Heart left ventricle (tissue), 16 donors: Measurements from ENCODE around the gene TSSC4. TPM values are rescaled to one million over a fixed set of nuclear protein-coding genes. Genes with fewer than 3 reads are reported as not detected.

Experiments used
- ATAC-seq, 4 donors: fragments of 200-7000 bp; cut with Tn5 transposase; one replicate each; pipeline ENCODE4 v1.9.1; 2020 to 2022; ENCODE audit warnings: moderate library complexity in 4 of 4, mild to moderate bottlenecking in 3 of 4, moderate number of reproducible peaks in 1 of 4
- DNase-seq, 5 donors: peaks; one replicate each; pipeline ENCODE4 v3.0.0-alpha.2; 2020
- H3K27ac ChIP-seq, 12 donors: fragments of 200-600 bp; sonication (generic) in 4 of 12; one replicate each; pipeline versions ENCODE4 v1.5.0 to v1.8.0; 2016 to 2022; ENCODE audit warnings: mild to moderate bottlenecking in 2 of 12
- H3K27me3 ChIP-seq, 9 donors: fragments of 200-600 bp; sonication (generic) in 2 of 9; one replicate each; pipeline versions ENCODE4 v1.5.1 to v1.8.0; 2016 to 2022; ENCODE audit warnings: mild to moderate bottlenecking in 3 of 9
- H3K36me3 ChIP-seq, 9 donors: fragments of 200-600 bp; sonication (generic) in 2 of 9; one replicate each; pipeline versions ENCODE4 v1.5.0 to v1.8.0; 2018 to 2022; ENCODE audit warnings: mild to moderate bottlenecking in 2 of 9
- H3K4me1 ChIP-seq, 12 donors: fragments of 200-600 bp; sonication (generic) in 4 of 12; one replicate each; pipeline versions ENCODE4 v1.5.0 to v1.8.0; 2016 to 2022; ENCODE audit warnings: mild to moderate bottlenecking in 3 of 12
- H3K4me3 ChIP-seq, 12 donors: fragments of 200-600 bp; sonication (generic) in 4 of 12; one replicate each; pipeline versions ENCODE4 v1.5.0 to v1.8.0; 2017 to 2022; ENCODE audit warnings: mild to moderate bottlenecking in 9 of 12, moderate library complexity in 4 of 12
- H3K9me3 ChIP-seq, 12 donors: fragments of 200-600 bp; sonication (generic) in 4 of 12; one replicate each; pipeline versions ENCODE4 v1.5.0 to v1.8.0; 2016 to 2022; ENCODE audit warnings: mild to moderate bottlenecking in 1 of 12
- POLR2A ChIP-seq, 2 donors: fragments of 450-650 bp; IDR thresholded peaks; one replicate each; pipeline ENCODE4 v1.6.1; 2017; ENCODE audit warnings: antibody characterized with exemption in 2 of 2, mild to moderate bottlenecking in 2 of 2, moderate library complexity in 2 of 2
- WGBS, 4 donors: extraction: QIAGEN DNeasy Blood & Tissue Kit in 2 of 4; methylation state at CpG; one replicate each; pipeline versions ENCODE4 v1.1.5 to v1.1.7; 2013 to 2018; 5-methylcytosine and 5-hydroxymethylcytosine counted together
- intact Hi-C, 10 donors: fragments of 100-400 bp; cut with DNase I; formaldehyde crosslinking; loops; one replicate each; pipeline versions ENCODE4 v1.11.1 to v1.14.2; 2022
- long read RNA-seq, 3 donors: library from polyadenylated mRNA; unstranded; transcript quantifications; one replicate each; pipeline ENCODE4 v2.0.0, GENCODE V29; 2020 to 2021
- polyA plus RNA-seq, 2 donors: library from polyadenylated mRNA; stranded (reverse); fragments of 200-250 nt; gene quantifications; one replicate each; pipeline ENCODE4 v1.2.3, GENCODE V29; 2013
- total RNA-seq, 9 donors: library from RNA; depleted of rRNA in 2 of 9; stranded (reverse); fragments of >200 nt in 2 of 9; fragmentation: NEBNext Ultra II Directional in 3 of 9; extraction: Animal tissue kit (Norgen Biotek cat#: 25700) in 3 of 9; gene quantifications; one replicate each; pipeline versions ENCODE4 v1.1.0 to v1.2.4, GENCODE V29; 2016 to 2023
- TF ChIP-seq, protein P1 (sequence below), 12 donors: fragments of 200-600 bp; sonication (generic) in 4 of 12; IDR thresholded peaks; one replicate each; pipeline versions ENCODE4 v1.5.0 to v1.8.0; 2018 to 2022; ENCODE audit warnings: antibody characterized with exemption in 12 of 12, mild to moderate bottlenecking in 5 of 12
- donor health status: ischemic (EF 13 %, LVEDD 7.1; RV severe dilation, severe dysfunction).
- donor health status: healthy with polysubstance abuse.
- donor health status: DM: no; HTN: yes; CAD: no.
- donor health status: DM: no; HTN: no; CAD: no.
- donor health status: ischemic (EF 25% LVEDD 6.9; RV normal size, moderate dysfunction).
- donor health status: ischemic (EF 25% LVEDD 5.7; RV mildly dilated, moderate dysfunction).
- donor health status: healthy.
- donor health status: DM: yes; HTN: yes; CAD: no.
- donor health status: ischemic (EF 35%, LVEDD 5.7; RV mildly dilated, moderate dysfunction).
- donor health status: nonischemic (EF 11% LVEDD 7.7; RV severe dilation, severe dysfunction).
- donor health status: DM: yes; HTN: yes; CAD: no.
- donor health status: PGD.
- donor health status: ischemic (EF 29% LVEDD 5.4; RV normal size, mild dysfunction).
- donor health status: nonischemic (EF 23%, LVEDD 6.1; RV moderate dilation, normal function).

Gene TSSC4
- total RNA-seq, result 10 to 100 TPM; 23.4 to 45.2 (median 37.2) TPM
- 10 to 100 TPM; 34.6 to 75.9 TPM for polyA plus RNA-seq
- long read RNA-seq, donor 1, transcript TSSC4-201 (3 exons, 1,686 nt), result major isoform, 33 of 48 reads
- long read RNA-seq, donor 1, partial matches to known transcripts, result 0 of 48 reads
- long read RNA-seq, donor 1, other reads (novel, unspliced or antisense), result 7 of 48 reads
- long read RNA-seq, donor 2, transcript TSSC4-201 (3 exons, 1,686 nt), result major isoform, 185 of 212 reads
- long read RNA-seq, donor 2, transcript TSSC4-210 (2 exons, 912 nt), result minor isoform, 14 of 212 reads
- long read RNA-seq, donor 2, partial matches to known transcripts, result 3 of 212 reads
- long read RNA-seq, donor 2, other reads (novel, unspliced or antisense), result 3 of 212 reads
- long read RNA-seq, donor 3, transcript TSSC4-201 (3 exons, 1,686 nt), result major isoform, 39 of 47 reads
- long read RNA-seq, donor 3, partial matches to known transcripts, result 1 of 47 reads
- long read RNA-seq, donor 3, other reads (novel, unspliced or antisense), result 3 of 47 reads

DNA sequence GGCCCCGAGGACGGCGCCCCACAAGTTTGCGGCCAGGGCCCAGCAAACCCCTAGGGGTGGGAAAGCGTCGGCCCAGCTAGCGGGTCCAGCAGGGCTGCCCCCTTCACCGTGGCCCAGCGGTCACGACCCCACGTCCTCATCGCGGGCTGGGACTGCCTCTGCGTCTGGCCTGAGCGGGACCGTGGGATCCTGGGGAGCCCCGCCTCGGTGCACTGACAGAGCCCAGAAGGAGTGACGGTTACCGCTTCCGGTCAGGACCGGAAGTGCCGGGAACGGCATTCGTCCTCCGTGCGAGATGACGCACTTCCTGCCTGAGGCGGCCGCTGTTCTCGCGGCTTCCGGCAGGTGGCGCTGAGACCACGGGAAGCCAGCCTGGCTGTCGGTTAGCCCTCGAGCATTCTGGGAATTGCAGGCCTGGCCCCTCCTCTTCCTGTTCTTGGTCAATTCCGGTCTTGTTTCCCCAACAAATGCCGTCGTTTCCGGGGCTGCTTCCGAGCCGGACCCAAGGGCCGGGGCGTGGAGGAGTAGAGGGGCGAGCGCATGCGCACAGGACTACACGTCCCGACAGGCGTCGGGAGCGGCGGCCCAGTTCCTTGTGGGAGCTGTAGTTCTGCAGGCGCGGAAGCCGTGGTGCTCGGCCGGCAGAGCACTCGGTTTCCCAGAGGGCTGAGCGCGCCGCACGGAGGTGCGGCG lies at the start of gene TSSC4:
TSSC4 (plus strand) TSS at position 682 of the 693 bp plus-strand sequence. CDS start 1,884 bp downstream, outside the sequence.
- 0 to 1% (median 0%) methylated on average over 44 to 66 of the region's 66 CpGs for WGBS, 4 donors
- Histone ChIP-seq H3K4me3 (peak within 1 kb of the TSS; percentile 69 to 100 (median 86)), H3K9me3 (no peaks in the 10 kb centered on the region), H3K36me3 (peaks cover 3 to 58% (median 52%) of the 10 kb centered on the region in 9 donors), H3K4me1 (peaks cover 0 to 27% (median 25%) of the 10 kb centered on the region in 12 donors), H3K27ac (peak within 1 kb of the TSS; percentile 76 to 100 (median 98)), H3K27me3 (no peaks in the 10 kb centered on the region)
- DNase-seq (peak; percentile 100), ATAC-seq (peak; percentile 90 to 95 (median 92))
- intact Hi-C loops, result loop anchor here in 9 of 10 donors (1.0 to 5.0 kb wide), 6 partner anchors 21 to 98 kb away; partner anchors contain the start of genes C11orf21 (in 1 of the 9) and TSPAN32 (in 1 of the 9)
- TF ChIP-seq, protein P1, sequence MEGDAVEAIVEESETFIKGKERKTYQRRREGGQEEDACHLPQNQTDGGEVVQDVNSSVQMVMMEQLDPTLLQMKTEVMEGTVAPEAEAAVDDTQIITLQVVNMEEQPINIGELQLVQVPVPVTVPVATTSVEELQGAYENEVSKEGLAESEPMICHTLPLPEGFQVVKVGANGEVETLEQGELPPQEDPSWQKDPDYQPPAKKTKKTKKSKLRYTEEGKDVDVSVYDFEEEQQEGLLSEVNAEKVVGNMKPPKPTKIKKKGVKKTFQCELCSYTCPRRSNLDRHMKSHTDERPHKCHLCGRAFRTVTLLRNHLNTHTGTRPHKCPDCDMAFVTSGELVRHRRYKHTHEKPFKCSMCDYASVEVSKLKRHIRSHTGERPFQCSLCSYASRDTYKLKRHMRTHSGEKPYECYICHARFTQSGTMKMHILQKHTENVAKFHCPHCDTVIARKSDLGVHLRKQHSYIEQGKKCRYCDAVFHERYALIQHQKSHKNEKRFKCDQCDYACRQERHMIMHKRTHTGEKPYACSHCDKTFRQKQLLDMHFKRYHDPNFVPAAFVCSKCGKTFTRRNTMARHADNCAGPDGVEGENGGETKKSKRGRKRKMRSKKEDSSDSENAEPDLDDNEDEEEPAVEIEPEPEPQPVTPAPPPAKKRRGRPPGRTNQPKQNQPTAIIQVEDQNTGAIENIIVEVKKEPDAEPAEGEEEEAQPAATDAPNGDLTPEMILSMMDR (IDR thresholded peaks at IDR 0.05), result peak; percentile 95 to 100 (median 98)
- TF ChIP-seq POLR2A (IDR thresholded peaks at IDR 0.05), result peak in 1 of 2 donors; percentile 72

DNA sequence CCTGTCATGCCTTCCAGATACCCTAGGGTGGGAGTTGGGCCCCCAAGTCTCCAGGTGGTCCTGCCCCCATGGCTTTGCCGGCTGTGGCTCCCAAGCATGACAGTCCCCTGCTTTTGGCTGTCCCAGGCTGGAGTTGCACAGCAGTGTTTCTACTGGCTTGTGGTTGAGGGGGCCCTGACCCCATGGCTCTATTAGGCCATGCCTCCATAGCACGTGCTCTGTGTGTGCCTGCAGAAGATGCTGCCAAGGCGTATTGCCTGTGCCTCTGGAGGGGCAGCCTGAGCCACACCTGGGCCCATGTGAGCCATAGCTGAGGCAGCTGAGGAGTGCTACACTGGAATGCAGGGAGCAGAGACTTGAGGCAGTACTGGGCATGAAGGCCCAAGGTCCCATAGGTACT lies 48.8 kb upstream of the TSSC4 start:
- intact Hi-C loops, result no loop called here
- H3K36me3 ChIP-seq, result no peaks in the 10 kb centered on the region

DNA sequence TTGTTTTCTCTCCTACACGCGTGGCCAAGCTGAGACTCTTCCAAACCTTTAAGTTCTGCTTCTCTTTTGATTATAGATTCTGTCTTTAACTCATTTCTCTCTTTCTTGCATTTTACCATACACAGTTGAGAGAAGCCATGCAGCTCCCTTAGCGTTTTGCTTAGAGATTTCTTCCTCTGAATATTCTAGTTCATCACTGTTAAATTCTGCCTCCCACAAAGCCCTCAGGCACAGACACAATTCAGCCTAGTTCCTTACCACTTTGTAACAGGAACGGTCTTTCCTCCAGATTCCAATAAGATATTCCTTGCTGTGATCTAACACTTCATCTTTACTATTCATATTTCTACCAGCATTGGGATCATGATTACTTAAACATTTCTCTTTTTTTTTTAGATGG lies 48.1 kb upstream of the TSSC4 start:
- Histone ChIP-seq H3K27me3 (no peaks in the 10 kb centered on the region), H3K36me3 (no peaks in the 10 kb centered on the region), H3K4me3 (no peak overlapping the region), H3K4me1 (no peaks in the 10 kb centered on the region), H3K27ac (no peak overlapping the region), H3K9me3 (peaks cover 0 to 16% (median 0%) of the 10 kb centered on the region in 12 donors)
- intact Hi-C loops, result no loop called here
- WGBS, 4 donors, result 79 to 89% (median 87%) methylated on average over 4 of the region's 4 CpGs
- DNase-seq (no peak), ATAC-seq (no peak)
- TF ChIP-seq, protein P1 (IDR thresholded peaks at IDR 0.05), result no peak
- no peak for TF ChIP-seq POLR2A (IDR thresholded peaks at IDR 0.05)

More for the DNA sequence above, 48.8 kb upstream of the TSSC4 start:
- no peak for DNase-seq
- Histone ChIP-seq H3K27me3 (no peaks in the 10 kb centered on the region), H3K4me3 (no peak overlapping the region), H3K9me3 (peaks cover 0 to 16% (median 0%) of the 10 kb centered on the region in 12 donors), H3K27ac (no peak overlapping the region), H3K4me1 (no peaks in the 10 kb centered on the region)
- TF ChIP-seq, protein P1 (IDR thresholded peaks at IDR 0.05), result no peak
- TF ChIP-seq POLR2A (IDR thresholded peaks at IDR 0.05), result no peak
- WGBS, 4 donors, result 81 to 100% (median 86%) methylated on average over 1 to 3 of the region's 3 CpGs
- ATAC-seq, result no peak
